Neural progenitor cell (in vitro differentiated cells): ENCODE measurements around the gene OOSP3.

Experiments
- CTCF ChIP-seq: fragments of 200-600 bp; sonication (generic); IDR thresholded peaks from 2 replicates; pipeline ENCODE4 v1.5.1; 2017; ENCODE audit warnings: antibody characterized with exemption, mild to moderate bottlenecking
- EZH2 ChIP-seq: fragments of 200-600 bp; sonication (generic); IDR thresholded peaks from 2 replicates; pipeline ENCODE4 v1.6.1; 2017; ENCODE audit warnings: antibody characterized with exemption, mild to moderate bottlenecking, moderate library complexity

- no peak for TF ChIP-seq EZH2
- no peak for TF ChIP-seq CTCF
These were observed 59.5 kb downstream of the OOSP3 start, which contains the start of gene OOSP1 for GRCh38 chr11:59938132-59938531.
